GM13977 (cell line): ENCODE data around the gene PTPRG.

Experiments
- DNase-seq: peaks from one replicate; pipeline ENCODE4 v3.0.0; 2012; ENCODE audit warnings: low spot score
- in situ Hi-C: fragments of 300-500 bp; cut with MboI; formaldehyde crosslinking; loops from one replicate; pipeline ENCODE4 v1.12.0; 2022; ENCODE audit warnings: low sequenced_read_pairs, low pct_unique_long_range_greater_than_20kb, mixed read lengths, inconsistent platforms; ENCODE audit not compliant: unreplicated experiment
- TF ChIP-seq, protein P1 (sequence below): IDR thresholded peaks from 2 replicates; pipeline ENCODE4 v1.5.1; 2012; ENCODE audit warnings: mild to moderate bottlenecking, control low read depth; ENCODE audit not compliant: insufficient read depth; ENCODE audit errors: extremely low read depth, missing control alignments

The PTPRG gene

DNA sequence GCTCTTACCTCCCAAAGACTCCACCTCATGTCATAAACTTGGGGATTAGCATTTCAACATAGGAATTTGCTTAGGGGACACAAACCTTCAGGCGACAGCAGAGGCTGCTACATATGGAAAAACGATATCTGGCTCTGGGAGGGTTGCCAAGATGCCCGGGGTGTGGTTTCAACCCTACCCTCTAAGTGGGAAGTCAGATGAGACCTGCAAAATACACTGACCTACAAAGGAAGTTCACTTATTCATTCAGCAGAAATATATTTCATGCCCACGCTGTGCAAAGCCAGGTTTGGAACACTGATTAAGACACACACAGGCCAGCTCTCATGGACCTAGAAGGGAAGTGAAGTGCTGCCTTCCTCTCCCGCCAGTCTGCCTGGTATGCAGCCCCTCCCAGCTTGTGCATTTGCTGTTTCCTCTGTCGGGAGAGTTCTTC lies 572.7 kb downstream of the PTPRG start:
- TF ChIP-seq, protein P1, sequence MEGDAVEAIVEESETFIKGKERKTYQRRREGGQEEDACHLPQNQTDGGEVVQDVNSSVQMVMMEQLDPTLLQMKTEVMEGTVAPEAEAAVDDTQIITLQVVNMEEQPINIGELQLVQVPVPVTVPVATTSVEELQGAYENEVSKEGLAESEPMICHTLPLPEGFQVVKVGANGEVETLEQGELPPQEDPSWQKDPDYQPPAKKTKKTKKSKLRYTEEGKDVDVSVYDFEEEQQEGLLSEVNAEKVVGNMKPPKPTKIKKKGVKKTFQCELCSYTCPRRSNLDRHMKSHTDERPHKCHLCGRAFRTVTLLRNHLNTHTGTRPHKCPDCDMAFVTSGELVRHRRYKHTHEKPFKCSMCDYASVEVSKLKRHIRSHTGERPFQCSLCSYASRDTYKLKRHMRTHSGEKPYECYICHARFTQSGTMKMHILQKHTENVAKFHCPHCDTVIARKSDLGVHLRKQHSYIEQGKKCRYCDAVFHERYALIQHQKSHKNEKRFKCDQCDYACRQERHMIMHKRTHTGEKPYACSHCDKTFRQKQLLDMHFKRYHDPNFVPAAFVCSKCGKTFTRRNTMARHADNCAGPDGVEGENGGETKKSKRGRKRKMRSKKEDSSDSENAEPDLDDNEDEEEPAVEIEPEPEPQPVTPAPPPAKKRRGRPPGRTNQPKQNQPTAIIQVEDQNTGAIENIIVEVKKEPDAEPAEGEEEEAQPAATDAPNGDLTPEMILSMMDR: no peak
- no peak for DNase-seq
- in situ Hi-C loops: no loop called here

DNA sequence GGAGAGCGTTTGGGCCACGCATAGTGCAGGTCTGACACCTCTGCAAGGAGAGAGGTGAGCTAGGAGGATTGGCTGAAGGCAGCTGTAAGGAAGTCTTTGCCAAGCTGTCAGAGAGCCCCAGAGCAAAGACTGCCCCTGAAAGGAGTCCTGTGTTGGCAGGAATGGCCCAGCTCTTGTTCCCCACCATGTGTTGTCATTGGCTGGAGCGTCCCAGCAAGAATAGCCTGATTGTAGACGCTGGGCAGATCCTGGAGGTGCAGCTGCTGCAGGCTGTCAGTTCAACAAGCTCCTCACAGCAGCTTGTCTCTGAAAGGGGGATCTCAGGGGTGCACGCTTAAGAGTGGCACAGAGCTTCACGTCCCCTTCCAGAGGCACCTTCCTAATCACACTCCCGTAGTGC lies 574.4 kb downstream of the PTPRG start:
- TF ChIP-seq, protein P1: no peak
- no peak for DNase-seq
- in situ Hi-C loops: no loop called here

DNA sequence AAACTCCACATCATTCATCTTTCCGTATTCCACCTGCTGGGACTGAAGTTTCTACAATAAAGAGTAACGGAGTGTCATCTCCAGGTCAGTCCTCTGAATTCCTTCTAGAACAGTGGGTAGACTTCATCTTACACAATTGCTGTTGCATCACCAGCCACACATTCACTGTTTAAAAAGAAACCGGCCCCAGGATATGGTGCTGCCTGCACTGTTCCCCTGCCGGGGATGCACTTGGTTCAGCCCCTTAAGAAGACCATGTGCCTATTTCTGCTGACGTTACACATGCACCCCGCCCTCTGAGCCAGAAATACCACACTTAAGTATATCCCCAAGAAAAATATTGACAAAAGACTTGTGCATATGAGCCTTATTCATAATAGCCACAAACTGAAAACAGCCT lies 578.6 kb downstream of the PTPRG start:
- TF ChIP-seq, protein P1: no peak
- DNase-seq: no peak
- in situ Hi-C loops: no loop called here

DNA sequence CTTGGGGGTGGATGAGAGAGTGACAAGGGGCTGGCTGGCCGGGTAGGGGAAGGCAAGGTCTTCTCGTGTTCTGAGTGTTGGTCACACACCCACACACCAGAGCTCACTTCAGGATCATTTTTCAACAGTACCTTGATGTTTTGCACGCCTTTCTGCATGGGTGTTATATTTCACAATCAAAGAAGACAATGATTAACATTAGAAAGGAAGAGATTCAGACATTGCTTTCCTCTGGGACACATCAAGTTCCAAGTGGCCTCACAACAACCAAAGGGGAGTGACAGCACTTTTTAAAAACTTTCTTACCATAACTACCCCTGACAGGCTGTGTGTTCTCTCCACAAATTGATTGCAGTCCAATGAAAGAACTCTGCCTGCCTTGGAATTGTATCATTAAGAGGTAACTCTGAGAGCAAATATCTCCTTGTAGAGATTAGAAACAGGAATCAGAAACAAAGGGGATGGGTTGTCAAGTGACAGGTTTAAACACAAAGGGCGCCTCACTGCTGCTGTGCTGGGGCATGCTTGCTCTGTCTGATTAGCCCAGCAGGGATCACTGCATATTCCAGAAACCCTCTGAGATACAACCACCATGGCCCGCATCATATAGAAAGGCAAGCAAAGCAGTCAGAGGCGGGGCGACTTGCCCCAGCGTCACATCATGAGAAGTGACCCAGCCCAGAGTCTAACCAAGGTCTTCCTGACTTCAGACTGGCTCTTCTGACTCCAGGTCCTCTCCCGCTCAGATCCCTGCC lies 581.1 kb downstream of the PTPRG start:
- DNase-seq: no peak
- TF ChIP-seq, protein P1: no peak
- in situ Hi-C loops: no loop called here

DNA sequence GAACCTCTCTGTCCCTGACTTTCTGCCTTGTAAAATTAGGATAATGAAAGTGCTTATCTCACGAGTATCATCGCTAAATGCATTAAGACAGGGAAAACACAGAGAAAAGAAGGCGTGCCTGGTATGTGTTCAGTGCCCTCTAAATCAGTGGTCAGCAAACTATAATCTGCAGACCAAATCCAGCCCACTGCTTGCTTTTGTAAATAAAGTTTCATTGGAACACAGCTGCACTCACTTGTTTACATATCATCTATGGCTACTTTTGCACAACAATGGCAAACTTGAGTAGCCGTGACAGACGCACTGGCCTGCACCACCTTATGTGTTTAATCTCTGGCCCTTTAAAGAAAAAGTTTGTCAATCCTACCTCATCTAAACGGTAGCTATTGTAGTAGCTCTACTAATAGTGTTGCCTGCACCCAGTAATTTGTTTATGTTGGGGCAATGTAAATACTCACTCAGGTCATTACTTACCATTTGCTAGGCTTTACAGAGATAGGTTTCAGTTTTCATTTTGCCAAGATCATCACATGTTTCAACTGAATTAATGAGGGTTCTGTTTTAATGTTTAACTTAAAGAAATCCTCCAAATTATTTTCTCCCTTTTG lies 582.6 kb downstream of the PTPRG start:
- TF ChIP-seq, protein P1: no peak
- in situ Hi-C loops: no loop called here
- DNase-seq: no peak

DNA sequence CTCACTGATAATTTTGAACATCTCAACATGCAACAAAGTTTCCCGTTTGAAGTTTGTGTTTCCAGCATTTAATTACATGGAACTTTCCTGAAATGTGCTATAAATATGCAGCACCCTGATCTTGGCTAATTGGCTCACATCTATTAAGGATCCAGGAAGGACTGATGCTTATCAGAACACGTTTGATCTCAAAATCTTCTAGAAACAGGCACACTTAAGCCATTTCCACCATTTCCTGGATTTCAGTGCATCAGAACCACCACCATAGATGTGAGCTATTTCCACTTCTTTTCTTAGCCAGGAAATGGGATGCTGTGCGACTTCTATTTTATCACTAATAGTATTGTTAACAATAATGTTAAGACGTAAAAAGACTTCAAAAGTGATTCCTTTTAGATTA lies 583.1 kb downstream of the PTPRG start:
- TF ChIP-seq, protein P1: no peak

More for the DNA sequence above, 583.1 kb downstream of the PTPRG start:
- in situ Hi-C loops: no loop called here
- no peak for DNase-seq
